K562 (cell line): Measurements from ENCODE around the gene F12. TPM values are rescaled to one million over a fixed set of nuclear protein-coding genes. Genes with fewer than 3 reads are reported as not detected.

Experiments used
- ATF1 ChIP-seq, 2 experiments: fragments of 450-650 bp in 1 of 2; IDR thresholded peaks; 2 replicates each; pipeline ENCODE4 v1.6.1; 2016; ENCODE audit warnings: missing compliant biosample characterization in 1 of 2, missing genetic modification characterization in 1 of 2
- BRD4 ChIP-seq: fragments of 200-600 bp; sonication (generic); IDR thresholded peaks from 2 replicates; pipeline ENCODE4 v1.6.1; 2017; ENCODE audit warnings: inconsistent platforms
- CCNT2 ChIP-seq: IDR thresholded peaks from 2 replicates; pipeline ENCODE4 v1.6.1; 2011; ENCODE audit warnings: borderline replicate concordance, low read depth, mild to moderate bottlenecking, moderate library complexity, mixed read lengths, low read length; ENCODE audit not compliant: insufficient read length; ENCODE audit errors: extremely low read depth
- CREB3 ChIP-seq: fragments of 450-650 bp; conservative IDR thresholded peaks from 2 replicates; pipeline ENCODE4 v1.6.1; 2016; ENCODE audit warnings: missing genetic modification characterization, low read depth, mild to moderate bottlenecking, missing compliant biosample characterization, moderate library complexity
- DIDO1 ChIP-seq: fragments of 450-650 bp; IDR thresholded peaks from 2 replicates; pipeline ENCODE4 v1.6.1; 2016; ENCODE audit warnings: low read depth, missing biosample characterization, missing genetic modification characterization
- ETS2 ChIP-seq: IDR thresholded peaks from 2 replicates; pipeline ENCODE4 v1.6.1; 2016; ENCODE audit warnings: borderline replicate concordance, missing genetic modification characterization, mild to moderate bottlenecking, moderate library complexity, missing compliant biosample characterization; ENCODE audit not compliant: poor library complexity, severe bottlenecking
- FOXP4 ChIP-seq: sonication (generic); formaldehyde crosslinking; IDR thresholded peaks from 2 replicates; pipeline ENCODE4 v1.8.0; 2022; ENCODE audit warnings: mild to moderate bottlenecking, missing genetic modification reagents, borderline replicate concordance
- MAX ChIP-seq: sonication (generic); formaldehyde crosslinking; IDR thresholded peaks from 2 replicates; pipeline ENCODE4 v1.9.0; 2022; ENCODE audit warnings: mild to moderate bottlenecking, missing genetic modification reagents
- MCM5 ChIP-seq: fragments of 450-650 bp; IDR thresholded peaks from 2 replicates; pipeline ENCODE4 v1.6.1; 2016; ENCODE audit warnings: low read depth
- NR2C1 ChIP-seq, 2 experiments: fragments of 450-650 bp; IDR thresholded peaks; 2 replicates each; pipeline ENCODE4 v1.6.1; 2017; ENCODE audit warnings: mild to moderate bottlenecking in 2 of 2, antibody characterized with exemption in 1 of 2, inconsistent platforms in 1 of 2, missing compliant biosample characterization in 1 of 2, missing genetic modification characterization in 1 of 2
- OTX1 ChIP-seq: fragments of 450-650 bp; formaldehyde crosslinking; IDR thresholded peaks from 2 replicates; pipeline ENCODE4 v1.4.0; 2022; ENCODE audit warnings: mild to moderate bottlenecking
- PCBP1 ChIP-seq: fragments of 200-400 bp; formaldehyde crosslinking; IDR thresholded peaks from 2 replicates; pipeline ENCODE4 v1.6.1; 2018; ENCODE audit warnings: mild to moderate bottlenecking, low read depth, low read length; ENCODE audit not compliant: poor library complexity, severe bottlenecking
- PHTF2 ChIP-seq: fragments of 250-450 bp; sonication (Bioruptor Pico); IDR thresholded peaks from 2 replicates; pipeline ENCODE4 v1.5.0; 2021; ENCODE audit warnings: mild to moderate bottlenecking
- POLR2AphosphoS5 ChIP-seq: IDR thresholded peaks from 2 replicates; pipeline ENCODE4 v1.6.1; 2011; ENCODE audit warnings: mild to moderate bottlenecking, low read depth, low read length, moderate library complexity; ENCODE audit not compliant: control insufficient read depth, insufficient read depth
- PURB ChIP-seq: sonication (generic); formaldehyde crosslinking; IDR thresholded peaks from 2 replicates; pipeline ENCODE4 v1.9.0; 2021; ENCODE audit warnings: low read depth, mild to moderate bottlenecking, missing genetic modification reagents
- RB1 ChIP-seq: fragments of 450-650 bp; IDR thresholded peaks from 2 replicates; pipeline ENCODE4 v1.6.1; 2017; ENCODE audit warnings: low read depth, mild to moderate bottlenecking
- SMAD3 ChIP-seq: fragments of 450-650 bp; formaldehyde crosslinking; conservative IDR thresholded peaks from 2 replicates; pipeline ENCODE4 v1.4.0; 2020; ENCODE audit warnings: mild to moderate bottlenecking
- STAG1 ChIP-seq: sonication (generic); formaldehyde crosslinking; IDR thresholded peaks from 2 replicates; pipeline ENCODE4 v1.5.0; 2020; ENCODE audit warnings: missing genetic modification reagents, borderline replicate concordance
- TAL1 ChIP-seq: fragments of 450-650 bp; IDR thresholded peaks from 2 replicates; pipeline ENCODE4 v1.6.1; 2016; ENCODE audit warnings: mild to moderate bottlenecking
- THRA ChIP-seq: fragments of 450-650 bp; IDR thresholded peaks from 2 replicates; pipeline ENCODE4 v1.6.1; 2017; ENCODE audit warnings: mild to moderate bottlenecking, moderate library complexity
- TRIM25 ChIP-seq: fragments of 450-650 bp; IDR thresholded peaks from 2 replicates; pipeline ENCODE4 v1.7.0; 2016; ENCODE audit warnings: borderline replicate concordance
- polyA plus RNA-seq, 8 experiments: library from polyadenylated mRNA; depleted of rRNA in 4 of 8; stranded (reverse) in 5 of 8; unstranded in 3 of 8; fragments of >200 nt; fragmentation: Nextera tagmentation in 2 of 8; fragmentation: Illumina TruSeq in 1 of 8; extraction: Ambion mirVana in 2 of 8; extraction: Trizol in 1 of 8; gene quantifications; 2 replicates each; pipeline versions ENCODE4 v1.2.1 to v1.2.3, GENCODE V29; 2011 to 2014; ENCODE audit warnings: inconsistent platforms in 1 of 8, missing spikeins in 1 of 8
- total RNA-seq, 7 experiments: library from RNA; depleted of rRNA in 6 of 7; stranded (reverse); fragments of >200 nt in 6 of 7; fragmentation: Illumina TruSeq in 2 of 7; extraction: Trizol in 2 of 7; gene quantifications; 2 replicates each; pipeline versions ENCODE4 v1.2.1 to v1.2.3, GENCODE V29; 2011 to 2021; ENCODE audit warnings: low replicate concordance in 1 of 7

Gene F12
- total and polyA plus RNA-seq, 9 of the 15 experiments (the other 6 are each of a cell fraction or from before 2014, with no cell fraction given): 0.59 to 18.3 (median 3.6) TPM

- TF ChIP-seq CREB3 (tag) (peak; percentile 50; the same call in 1 of the 2 replicates), STAG1 (CRISPR knock-in tag) (peak; percentile 60; the same call in 1 of the 2 replicates), OTX1 (CRISPR knock-in tag) (no peak), CCNT2 (peak; percentile 73), BRD4 (no peak), DIDO1 (no peak), PHTF2 (no peak), TRIM25 (no peak), MAX (CRISPR knock-in tag) (no peak), PCBP1 (no peak), POLR2AphosphoS5 (0 out of 2 replicates have a peak, but pooled peaks have one; percentile 49), NR2C1 (IDR thresholded peaks at IDR 0.05) (no peak), NR2C1 (tag; IDR thresholded peaks at IDR 0.05) (no peak), SMAD3 (no peak), THRA (no peak), PURB (CRISPR knock-in tag) (no peak), ETS2 (no peak), FOXP4 (CRISPR knock-in tag) (no peak), ATF1 (CRISPR knock-in tag; IDR thresholded peaks at IDR 0.05) (peak; percentile 77), ATF1 (tag; IDR thresholded peaks at IDR 0.05) (peak; percentile 99), TAL1 (no peak), MCM5 (no peak), RB1 (peak; percentile 93)
Observed at GRCh38 chr5:177454397-177455035, 45.2 kb upstream of the F12 start (continued).
